SJSA1 (cell line): ENCODE results near the gene CRTAC1. TPM values are rescaled to one million over a fixed set of nuclear protein-coding genes. Genes with fewer than 3 reads are reported as not detected.
"Not testable (repeated sequence)": the region's sequence is repeated elsewhere in the genome, so short reads cannot be mapped to it uniquely, and the experiment has no call there.

Experiments
- DNase-seq, 2 experiments: peaks; one replicate each; pipeline ENCODE4 v3.0.0-alpha.2; 2015 to 2020; ENCODE audit warnings: low spot score in 2 of 2, low read depth in 1 of 2
- H3K27ac ChIP-seq: fragments of 250-450 bp; sonication (Bioruptor Pico); 2 replicates; pipeline ENCODE4 v1.5.1; 2020; ENCODE audit warnings: mild to moderate bottlenecking, moderate library complexity
- H3K27me3 ChIP-seq: fragments of 250-450 bp; sonication (Bioruptor Pico); replicated peaks from 2 replicates; pipeline ENCODE4 v1.5.1; 2020; ENCODE audit warnings: mild to moderate bottlenecking, moderate library complexity
- H3K36me3 ChIP-seq: fragments of 250-450 bp; sonication (Bioruptor Pico); 2 replicates; pipeline ENCODE4 v1.5.1; 2020; ENCODE audit warnings: mild to moderate bottlenecking
- H3K4me1 ChIP-seq: fragments of 250-450 bp; sonication (Bioruptor Pico); replicated peaks from 2 replicates; pipeline ENCODE4 v1.6.1; 2021; ENCODE audit warnings: mild to moderate bottlenecking
- H3K4me3 ChIP-seq: fragments of 250-450 bp; sonication (Bioruptor Pico); 2 replicates; pipeline ENCODE4 v1.5.1; 2020; ENCODE audit warnings: mild to moderate bottlenecking
- H3K9me3 ChIP-seq: fragments of 250-450 bp; sonication (Bioruptor Pico); replicated peaks from 2 replicates; pipeline ENCODE4 v1.5.1; 2020; ENCODE audit warnings: mild to moderate bottlenecking
- total RNA-seq: library from RNA; depleted of rRNA; stranded (reverse); fragments of >200 nt; shearing (Covaris generic); gene quantifications from 2 replicates; pipeline ENCODE4 v1.2.3, GENCODE V29; 2014

Gene CRTAC1
- total RNA-seq, 1 experiment from 2014 or later: not detected

- H3K9me3 ChIP-seq: no peaks in the 10 kb centered on the region
- H3K27ac ChIP-seq: no peak overlapping the region
- no peak for DNase-seq
- H3K36me3 ChIP-seq: no peaks in the 10 kb centered on the region
- peaks cover 31% of the 10 kb centered on the region for H3K27me3 ChIP-seq
- H3K4me1 ChIP-seq: peaks cover 4% of the 10 kb centered on the region; the same call in 1 of the 2 replicates
- peak overlapping the region; percentile 28 for H3K4me3 ChIP-seq
Observed at GRCh38 chr10:97849103-97849686, 181.2 kb downstream of the CRTAC1 start.

DNA sequence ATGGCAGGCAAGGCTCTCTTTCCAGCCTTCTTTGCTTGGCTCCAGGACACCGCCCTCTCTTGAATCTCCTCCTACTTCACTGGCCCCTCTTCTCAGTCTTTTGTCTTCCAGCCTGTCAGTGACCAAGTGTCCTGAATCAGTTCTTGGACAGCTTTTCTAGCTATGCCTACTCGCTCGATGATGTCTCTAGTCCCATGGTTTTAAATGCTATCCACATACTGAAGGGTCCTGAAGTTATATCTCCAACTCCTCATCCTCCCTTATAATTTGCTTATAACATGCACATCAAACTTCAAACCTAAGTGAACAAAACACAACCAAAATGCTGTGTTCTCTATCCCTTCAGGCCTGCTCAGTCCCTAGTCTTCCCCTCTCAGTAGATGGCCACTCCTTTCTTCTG lies 185.7 kb downstream of the CRTAC1 start:
- peaks cover 10% of the 10 kb centered on the region for H3K27me3 ChIP-seq
- H3K4me3 ChIP-seq: no peak overlapping the region
- H3K27ac ChIP-seq: no peak overlapping the region
- peaks cover 31% of the 10 kb centered on the region for H3K4me1 ChIP-seq
- no peaks in the 10 kb centered on the region for H3K36me3 ChIP-seq
- no peaks in the 10 kb centered on the region for H3K9me3 ChIP-seq
- no peak for DNase-seq

GRCh38 chr10:97843972-97844371 lies 186.4 kb downstream of the CRTAC1 start:
- not testable (repeated sequence) for H3K27me3 ChIP-seq, DNase-seq, H3K4me3 ChIP-seq, H3K27ac ChIP-seq, H3K36me3 ChIP-seq, H3K9me3 ChIP-seq
- peaks cover 33% of the 10 kb centered on the region for H3K4me1 ChIP-seq

DNA sequence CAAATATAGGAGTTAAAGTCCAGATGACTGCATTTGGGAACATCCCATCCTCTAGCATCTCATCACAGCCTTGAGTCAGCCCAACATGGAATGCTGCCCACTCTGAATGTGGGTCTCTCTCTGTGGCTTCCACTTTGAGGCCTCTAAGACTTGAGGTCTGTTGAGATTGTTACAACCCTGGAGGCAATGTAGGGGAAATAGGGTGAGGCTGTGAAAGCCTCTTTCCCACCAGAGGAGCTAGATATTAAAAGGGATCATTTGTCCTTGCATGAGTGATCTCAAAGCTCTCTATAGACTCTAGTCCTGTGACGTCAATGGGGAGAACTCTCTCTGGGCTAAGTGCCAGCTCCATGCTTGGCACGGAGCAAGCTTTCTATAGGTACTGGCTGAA lies 187.1 kb downstream of the CRTAC1 start:
- no peak overlapping the region for H3K27ac ChIP-seq
- peaks cover 33% of the 10 kb centered on the region for H3K4me1 ChIP-seq
- peak in 1 of 2 experiments; percentile 18 for DNase-seq

DNA sequence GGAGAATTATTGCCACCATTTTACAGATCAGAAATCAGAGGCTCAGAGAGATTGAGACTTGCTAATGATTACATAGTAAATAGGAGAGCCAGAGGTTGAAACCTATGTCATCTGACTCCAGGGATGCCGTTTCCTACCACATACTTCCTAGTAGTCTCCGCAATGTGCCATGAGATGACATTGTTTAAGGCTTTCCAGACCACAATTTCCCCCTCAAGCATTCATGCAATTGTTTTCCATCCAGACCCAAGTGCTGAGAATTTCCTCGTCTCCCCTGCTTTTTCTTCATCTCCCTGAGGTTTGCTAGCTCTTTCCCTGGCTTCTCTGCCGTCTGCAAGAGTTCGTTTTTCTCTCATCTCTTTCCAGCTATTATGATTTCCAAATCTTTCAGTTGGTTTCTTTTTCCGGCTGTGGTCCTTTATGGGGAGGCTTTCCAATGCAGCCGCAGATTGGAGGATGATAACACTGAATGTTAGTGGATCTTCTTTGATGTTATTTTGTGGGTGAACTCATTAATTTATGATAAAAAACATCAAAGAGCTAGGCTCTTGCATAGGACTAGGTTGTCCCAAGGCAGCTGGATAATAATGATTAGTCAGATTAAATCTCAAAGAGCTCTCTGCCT lies 187.7 kb downstream of the CRTAC1 start:
- no peaks in the 10 kb centered on the region for H3K36me3 ChIP-seq
- H3K4me1 ChIP-seq: peaks cover 33% of the 10 kb centered on the region
- H3K27ac ChIP-seq: no peak overlapping the region; the same call in 1 of the 2 replicates
- peak in 1 of 2 experiments; percentile 62 for DNase-seq
- H3K4me3 ChIP-seq: no peak overlapping the region
- H3K9me3 ChIP-seq: no peaks in the 10 kb centered on the region
- H3K27me3 ChIP-seq: no peaks in the 10 kb centered on the region

More for the DNA sequence above, 187.1 kb downstream of the CRTAC1 start:
- H3K4me3 ChIP-seq: no peak overlapping the region
- peaks cover 1% of the 10 kb centered on the region; the same call in 1 of the 2 replicates for H3K27me3 ChIP-seq
- H3K9me3 ChIP-seq: no peaks in the 10 kb centered on the region
- no peaks in the 10 kb centered on the region for H3K36me3 ChIP-seq

DNA sequence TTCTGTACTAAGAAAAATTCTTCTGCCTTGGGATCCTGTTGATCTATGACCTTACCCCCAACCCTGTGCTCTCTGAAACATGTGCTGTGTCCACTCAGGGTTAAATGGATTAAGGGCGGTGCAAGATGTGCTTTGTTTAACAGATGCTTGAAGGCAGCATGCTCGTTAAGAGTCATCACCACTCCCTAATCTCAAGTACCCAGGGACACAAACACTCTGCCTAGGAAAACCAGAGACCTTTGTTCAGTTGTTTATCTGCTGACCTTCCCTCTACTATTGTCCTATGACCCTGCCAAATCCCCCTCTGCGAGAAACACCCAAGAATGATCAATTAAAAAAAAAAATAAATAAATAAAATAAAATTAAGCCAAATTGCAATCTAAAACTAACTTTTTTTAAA lies 188.3 kb downstream of the CRTAC1 start:
- H3K27me3 ChIP-seq, H3K36me3 ChIP-seq, H3K27ac ChIP-seq, H3K4me3 ChIP-seq, H3K9me3 ChIP-seq, DNase-seq: not testable (repeated sequence)
- peaks cover 33% of the 10 kb centered on the region for H3K4me1 ChIP-seq

DNA sequence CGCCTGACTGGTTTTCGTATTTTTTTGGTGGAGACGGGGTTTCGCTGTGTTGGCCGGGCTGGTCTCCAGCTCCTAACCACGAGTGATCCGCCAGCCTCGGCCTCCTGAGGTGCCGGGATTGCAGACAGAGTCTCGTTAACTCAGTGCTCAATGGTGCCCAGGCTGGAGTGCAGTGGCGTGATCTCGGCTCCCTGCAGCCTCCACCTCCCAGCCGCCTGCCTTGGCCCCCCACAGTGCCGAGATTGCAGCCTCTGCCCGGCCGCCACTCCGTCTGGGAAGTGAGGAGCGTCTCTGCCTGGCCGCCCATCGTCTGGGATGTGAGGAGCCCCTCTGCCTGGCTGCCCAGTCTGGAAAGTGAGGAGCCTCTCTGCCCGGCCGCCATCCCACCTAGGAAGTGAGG lies 189.3 kb downstream of the CRTAC1 start:
- not testable (repeated sequence) for H3K27me3 ChIP-seq, H3K9me3 ChIP-seq, H3K36me3 ChIP-seq, H3K27ac ChIP-seq, DNase-seq, H3K4me3 ChIP-seq
- peaks cover 33% of the 10 kb centered on the region for H3K4me1 ChIP-seq

DNA sequence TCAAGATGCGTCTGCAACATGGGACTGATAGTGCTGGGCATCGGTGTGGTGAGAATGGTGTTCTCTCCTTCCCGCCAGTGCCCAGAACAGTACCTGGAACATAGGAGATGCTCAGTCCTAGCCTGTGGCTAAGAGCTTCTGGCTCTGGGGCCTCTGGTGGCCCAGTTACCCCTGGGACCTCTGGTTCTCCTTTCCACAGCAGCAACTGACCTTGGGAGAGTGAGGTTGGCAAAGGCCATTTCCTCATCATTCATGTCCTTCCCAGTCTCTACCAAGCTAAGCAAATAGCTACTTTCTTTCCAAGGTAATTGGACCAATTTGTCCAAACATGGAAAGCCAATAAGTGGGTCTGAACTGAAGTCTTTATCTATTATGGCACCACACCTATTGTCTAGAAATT lies 192.3 kb downstream of the CRTAC1 start:
- no peak for DNase-seq
- H3K27me3 ChIP-seq: no peaks in the 10 kb centered on the region

GRCh38 chr10:97836446-97836845 lies 194.0 kb downstream of the CRTAC1 start:
- Histone ChIP-seq H3K4me1 (peaks cover 17% of the 10 kb centered on the region), H3K4me3 (no peak overlapping the region), H3K36me3 (no peaks in the 10 kb centered on the region), H3K27me3 (no peaks in the 10 kb centered on the region), H3K27ac (no peak overlapping the region), H3K9me3 (no peaks in the 10 kb centered on the region)
- DNase-seq: no peak

More for the DNA sequence above, 192.3 kb downstream of the CRTAC1 start:
- Histone ChIP-seq H3K4me1 (peaks cover 28% of the 10 kb centered on the region), H3K36me3 (no peaks in the 10 kb centered on the region), H3K9me3 (no peaks in the 10 kb centered on the region), H3K4me3 (no peak overlapping the region), H3K27ac (no peak overlapping the region)

- Histone ChIP-seq H3K27ac (no peak overlapping the region), H3K27me3 (no peaks in the 10 kb centered on the region), H3K4me3 (no peak overlapping the region), H3K4me1 (peaks cover 33% of the 10 kb centered on the region), H3K9me3 (no peaks in the 10 kb centered on the region), H3K36me3 (no peaks in the 10 kb centered on the region)
- DNase-seq: no peak
Observed at GRCh38 chr10:97831259-97831658, 199.2 kb downstream of the CRTAC1 start.

GRCh38 chr10:97830064-97830463 lies 200.4 kb downstream of the CRTAC1 start:
- no peaks in the 10 kb centered on the region for H3K27me3 ChIP-seq
- H3K27ac ChIP-seq: no peak overlapping the region
- H3K36me3 ChIP-seq: no peaks in the 10 kb centered on the region
- peak in 1 of 2 experiments; percentile 23 for DNase-seq
- no peaks in the 10 kb centered on the region for H3K9me3 ChIP-seq
- peaks cover 33% of the 10 kb centered on the region for H3K4me1 ChIP-seq
- H3K4me3 ChIP-seq: no peak overlapping the region

DNA sequence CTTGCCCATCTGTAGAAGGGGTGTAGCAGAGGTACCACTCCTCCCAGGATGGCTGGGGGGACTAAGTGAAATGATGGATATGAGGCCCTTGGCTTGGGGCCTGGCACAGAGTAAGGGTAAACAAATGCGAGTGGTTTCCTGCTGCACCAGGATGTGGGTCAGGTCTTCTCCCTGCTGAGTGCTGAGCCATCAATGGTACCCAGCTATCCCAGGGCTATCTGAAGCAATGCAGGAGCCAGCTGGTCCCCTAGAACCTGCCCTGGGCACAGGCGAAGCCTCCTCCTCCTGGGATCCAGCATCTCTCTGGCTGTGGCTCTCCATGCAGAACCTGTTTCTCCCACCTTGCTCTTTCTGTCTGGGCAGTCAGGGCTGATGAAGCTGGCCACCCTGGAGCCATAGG lies 201.7 kb downstream of the CRTAC1 start:
- Histone ChIP-seq H3K27ac (no peak overlapping the region), H3K9me3 (no peaks in the 10 kb centered on the region), H3K4me3 (no peak overlapping the region), H3K36me3 (no peaks in the 10 kb centered on the region), H3K4me1 (peaks cover 33% of the 10 kb centered on the region), H3K27me3 (no peaks in the 10 kb centered on the region)
- DNase-seq: no peak

DNA sequence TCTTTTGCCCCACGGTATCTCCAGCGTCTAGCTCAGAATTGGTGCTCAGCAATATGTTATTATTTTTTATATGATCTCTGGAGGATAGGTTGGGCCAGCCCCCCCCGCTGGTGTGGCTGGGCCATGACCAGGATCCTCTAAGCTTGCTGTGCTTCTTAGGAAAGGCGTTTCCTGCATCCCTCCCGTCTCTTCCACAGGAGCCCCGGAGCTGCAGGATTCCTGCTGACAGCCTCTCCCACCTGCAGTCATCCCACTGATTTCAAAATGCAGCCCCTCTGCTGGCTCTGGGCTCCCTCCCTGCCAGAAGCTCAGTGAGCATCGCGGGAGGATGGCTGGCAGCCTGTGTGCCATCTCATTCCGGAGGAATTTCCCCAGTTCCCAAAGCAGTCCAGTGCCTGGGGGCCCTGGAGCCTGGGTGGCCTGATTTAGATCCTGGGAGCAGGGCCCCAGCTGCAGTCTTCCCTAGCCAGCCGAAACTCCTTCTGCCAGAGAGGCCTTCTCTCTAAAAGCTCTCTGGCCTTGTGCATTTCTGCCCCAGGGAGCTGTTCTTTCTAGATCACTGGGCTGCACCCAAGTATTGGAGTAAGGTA lies 202.6 kb downstream of the CRTAC1 start:
- no peak overlapping the region for H3K4me3 ChIP-seq
- peaks cover 33% of the 10 kb centered on the region for H3K4me1 ChIP-seq
- peak; percentile 71 to 82 for DNase-seq
- no peak overlapping the region for H3K27ac ChIP-seq
- no peaks in the 10 kb centered on the region for H3K27me3 ChIP-seq
- H3K36me3 ChIP-seq: no peaks in the 10 kb centered on the region
- H3K9me3 ChIP-seq: no peaks in the 10 kb centered on the region

DNA sequence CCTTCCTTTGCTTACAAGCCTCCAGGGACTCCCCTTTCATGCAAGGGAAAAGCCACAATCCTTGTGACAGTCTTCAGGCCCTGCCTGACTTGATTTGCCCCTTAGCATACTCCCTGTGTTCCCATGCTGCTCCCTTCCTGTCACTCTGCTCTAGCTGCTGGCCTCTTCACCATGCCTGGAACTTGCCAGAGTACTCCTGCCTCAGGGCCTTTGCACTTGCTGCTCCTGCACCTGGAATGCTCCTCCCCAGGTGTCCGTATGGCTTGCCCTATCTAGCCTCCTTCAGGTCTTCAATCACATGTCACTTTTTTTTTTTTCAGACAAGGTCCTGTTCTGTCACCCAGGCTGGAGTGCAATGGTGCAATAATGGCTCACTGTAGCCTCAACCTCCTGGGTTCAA lies 203.5 kb downstream of the CRTAC1 start:
- Histone ChIP-seq H3K27ac (no peak overlapping the region), H3K9me3 (no peaks in the 10 kb centered on the region), H3K27me3 (no peaks in the 10 kb centered on the region), H3K36me3 (no peaks in the 10 kb centered on the region), H3K4me3 (no peak overlapping the region), H3K4me1 (peaks cover 34% of the 10 kb centered on the region)
- DNase-seq: no peak
